HG03565 (cell line): Measurements from ENCODE around the gene HAUS3.
"Not testable (repeated sequence)": the region's sequence is repeated elsewhere in the genome, so short reads cannot be mapped to it uniquely, and the experiment has no call there.

Experiments
- ATAC-seq: cut with Tn5 transposase; IDR thresholded peaks from one replicate; pipeline ENCODE4 v1.9.1; 2021; ENCODE audit warnings: mild to moderate bottlenecking, moderate library complexity; ENCODE audit not compliant: unreplicated experiment

Gene HAUS3

GRCh38 chr4:2275546-2276251 lies 33.8 kb upstream of the HAUS3 start:
- no peak for ATAC-seq

- ATAC-seq, result not testable (repeated sequence)
Observed at GRCh38 chr4:2275044-2275397, 33.1 kb upstream of the HAUS3 start.

GRCh38 chr4:2274320-2275043 lies 32.6 kb upstream of the HAUS3 start:
- no peak for ATAC-seq

GRCh38 chr4:2273657-2274319 lies 31.9 kb upstream of the HAUS3 start:
- ATAC-seq, result no peak

GRCh38 chr4:2273221-2273620 lies 31.3 kb upstream of the HAUS3 start:
- ATAC-seq, result no peak

GRCh38 chr4:2272828-2273120 lies 30.9 kb upstream of the HAUS3 start:
- ATAC-seq, result no peak

- no peak for ATAC-seq
Observed at GRCh38 chr4:2272026-2272827, 30.3 kb upstream of the HAUS3 start.

- no peak for ATAC-seq
Observed at GRCh38 chr4:2271279-2272025, 29.5 kb upstream of the HAUS3 start.

GRCh38 chr4:2270341-2271165 lies 28.6 kb upstream of the HAUS3 start:
- ATAC-seq, result no peak

- no peak for ATAC-seq
Observed at GRCh38 chr4:2269618-2270163, 27.8 kb upstream of the HAUS3 start.

GRCh38 chr4:2269206-2269531 lies 27.2 kb upstream of the HAUS3 start:
- ATAC-seq, result no peak

- ATAC-seq, result no peak
Observed at GRCh38 chr4:2268357-2269205, 26.7 kb upstream of the HAUS3 start.

GRCh38 chr4:2267841-2268240 lies 25.9 kb upstream of the HAUS3 start:
- no peak for ATAC-seq

- no peak for ATAC-seq
Observed at GRCh38 chr4:2267320-2267811, 25.4 kb upstream of the HAUS3 start.

GRCh38 chr4:2266821-2267220 lies 24.9 kb upstream of the HAUS3 start:
- no peak for ATAC-seq

GRCh38 chr4:2266181-2266580 lies 24.3 kb upstream of the HAUS3 start:
- no peak for ATAC-seq

- no peak for ATAC-seq
Observed at GRCh38 chr4:2265113-2266110, 23.5 kb upstream of the HAUS3 start.
